Measurements from ENCODE around the gene PLA2G2F.

DNA sequence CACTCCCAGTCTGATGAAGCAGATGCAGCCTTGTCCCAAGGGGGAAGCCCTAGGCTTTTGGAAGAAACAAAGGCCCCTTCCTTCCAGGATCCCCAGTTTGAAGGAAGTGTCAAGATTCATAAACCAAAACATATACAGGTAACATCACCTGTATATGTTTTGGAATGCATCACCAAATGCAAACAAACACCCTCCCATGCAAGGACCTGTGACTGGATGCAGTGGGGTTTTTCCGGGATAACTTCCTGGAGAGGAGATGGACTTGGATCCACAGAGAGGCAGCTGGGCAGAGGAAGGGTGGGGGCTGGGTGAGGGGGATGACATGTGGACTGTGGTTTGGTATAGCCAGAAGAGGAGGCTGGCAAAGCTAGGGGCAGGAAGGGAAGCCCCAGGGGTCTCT, 1.5 kb upstream of the PLA2G2F start:
- no peak for TF ChIP-seq PHF8 (conservative IDR thresholded peaks at IDR 0.05; ENCODE audit: low read depth, low read length)
- TF ChIP-seq, protein P1, sequence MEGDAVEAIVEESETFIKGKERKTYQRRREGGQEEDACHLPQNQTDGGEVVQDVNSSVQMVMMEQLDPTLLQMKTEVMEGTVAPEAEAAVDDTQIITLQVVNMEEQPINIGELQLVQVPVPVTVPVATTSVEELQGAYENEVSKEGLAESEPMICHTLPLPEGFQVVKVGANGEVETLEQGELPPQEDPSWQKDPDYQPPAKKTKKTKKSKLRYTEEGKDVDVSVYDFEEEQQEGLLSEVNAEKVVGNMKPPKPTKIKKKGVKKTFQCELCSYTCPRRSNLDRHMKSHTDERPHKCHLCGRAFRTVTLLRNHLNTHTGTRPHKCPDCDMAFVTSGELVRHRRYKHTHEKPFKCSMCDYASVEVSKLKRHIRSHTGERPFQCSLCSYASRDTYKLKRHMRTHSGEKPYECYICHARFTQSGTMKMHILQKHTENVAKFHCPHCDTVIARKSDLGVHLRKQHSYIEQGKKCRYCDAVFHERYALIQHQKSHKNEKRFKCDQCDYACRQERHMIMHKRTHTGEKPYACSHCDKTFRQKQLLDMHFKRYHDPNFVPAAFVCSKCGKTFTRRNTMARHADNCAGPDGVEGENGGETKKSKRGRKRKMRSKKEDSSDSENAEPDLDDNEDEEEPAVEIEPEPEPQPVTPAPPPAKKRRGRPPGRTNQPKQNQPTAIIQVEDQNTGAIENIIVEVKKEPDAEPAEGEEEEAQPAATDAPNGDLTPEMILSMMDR (IDR thresholded peaks at IDR 0.05; ENCODE audit: control extremely low read depth in 1 of 3, insufficient read depth in 1 of 3, low read depth in 1 of 3, low read length in 3 of 3): no peak
- TF ChIP-seq POLR2A (IDR thresholded peaks at IDR 0.05; ENCODE audit: control extremely low read depth in 1 of 2, low read depth in 2 of 2, low read length in 2 of 2): no peak
- TF ChIP-seq CREB1 (IDR thresholded peaks at IDR 0.05): no peak
- no peak for TF ChIP-seq SP1 (IDR thresholded peaks at IDR 0.05; ENCODE audit: low read depth, low read length)
- TF ChIP-seq EZH2 (IDR thresholded peaks at IDR 0.05; ENCODE audit: low read depth, low read length, severe bottlenecking): no peak
- no peak for TF ChIP-seq RAD21 (IDR thresholded peaks at IDR 0.05 in 1 of 2, conservative IDR thresholded peaks at IDR 0.05 in 1 of 2; ENCODE audit: low read depth in 2 of 2, low read length in 2 of 2)
- no peak for TF ChIP-seq MAFK (IDR thresholded peaks at IDR 0.05; ENCODE audit: low read depth, low read length)
- TF ChIP-seq TBP (IDR thresholded peaks at IDR 0.05; ENCODE audit: low read depth, low read length): no peak
- no peak for TF ChIP-seq EP300 (IDR thresholded peaks at IDR 0.05; ENCODE audit: borderline replicate concordance in 1 of 2, low read depth in 2 of 2, low read length in 2 of 2)
- no peak for TF ChIP-seq RXRA (IDR thresholded peaks at IDR 0.05; ENCODE audit: insufficient read depth, low read depth, low read length)
- TF ChIP-seq SRF (IDR thresholded peaks at IDR 0.05; ENCODE audit: low read depth, low read length): no peak
- no peak for TF ChIP-seq ZNF274 (IDR thresholded peaks at IDR 0.05; ENCODE audit: borderline replicate concordance, extremely low read depth, low read length)
